Measurements from ENCODE around the gene SCAPER. TPM values are rescaled to one million over a fixed set of nuclear protein-coding genes. Genes with fewer than 3 reads are reported as not detected.

SCAPER gene
- total and polyA plus RNA-seq, 8 donors = 4.9 to 136 (median 18.2) TPM

DNA sequence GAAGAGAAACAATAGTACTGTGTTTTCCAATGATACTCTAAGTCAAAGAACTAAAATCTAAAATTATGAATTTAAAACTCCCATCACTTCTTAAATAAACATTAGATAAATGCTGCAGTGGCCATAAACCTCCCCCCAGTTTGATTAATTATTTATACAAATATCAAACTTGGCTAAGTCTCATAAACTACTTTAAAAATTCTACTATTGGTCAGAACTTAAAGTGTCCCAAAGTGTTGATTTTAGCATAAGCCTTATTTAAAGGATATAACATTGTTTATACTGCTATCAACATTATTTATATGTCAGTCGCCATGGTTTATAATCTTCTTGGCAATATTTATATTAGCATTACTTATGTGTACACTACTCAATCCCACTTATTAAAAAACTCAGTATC is 132.4 kb downstream of the SCAPER start:
- WGBS, 5 donors = 15 to 38% (median 31%) methylated on average over 1 of the region's 1 CpG
- H3K4me1 ChIP-seq = peaks cover 0 to 4% (median 0%) of the 10 kb centered on the region in 4 donors
- peaks cover 0 to 18% (median 6%) of the 10 kb centered on the region in 4 donors for H3K36me3 ChIP-seq
- peak in 1 of 2 donors; percentile 17 for DNase-seq
- intact Hi-C loops (cut with DNase I; ENCODE audit: low total_unique reads) = no loop called here
- peaks cover 0 to 16% (median 7%) of the 10 kb centered on the region in 4 donors for H3K9me3 ChIP-seq
- H3K27me3 ChIP-seq = no peaks in the 10 kb centered on the region
- no peak overlapping the region for H3K27ac ChIP-seq
- TF ChIP-seq POLR2A (IDR thresholded peaks at IDR 0.05) (no peak), EP300 (IDR thresholded peaks at IDR 0.05) (no peak)
- H3K4me3 ChIP-seq = no peak overlapping the region

DNA sequence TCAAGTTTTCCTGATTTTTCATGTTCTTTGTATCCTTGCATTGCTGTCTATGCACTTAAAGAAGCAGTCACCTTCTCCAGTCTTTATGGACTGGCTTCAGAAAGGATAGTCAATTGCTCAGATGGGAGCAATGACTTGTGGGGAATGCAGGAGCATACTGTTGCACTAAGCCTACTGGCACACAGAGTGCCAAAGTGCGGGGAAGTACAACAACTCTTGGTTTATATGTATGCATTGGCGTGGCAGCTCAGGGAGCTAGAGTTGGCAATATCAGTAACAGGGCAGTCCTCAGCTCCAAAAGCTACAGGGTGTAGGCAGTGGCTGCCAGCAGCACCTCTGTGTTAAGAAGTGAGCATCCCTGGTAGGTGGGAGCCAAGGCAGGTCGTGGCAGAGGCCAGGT is 141.1 kb downstream of the SCAPER start:
- no peak for TF ChIP-seq POLR2A (IDR thresholded peaks at IDR 0.05)
- no peak for TF ChIP-seq POLR2AphosphoS5 (IDR thresholded peaks at IDR 0.05)
- Histone ChIP-seq H3K9me3 (peaks cover 0 to 6% (median 0%) of the 10 kb centered on the region in 4 donors), H3K27me3 (no peaks in the 10 kb centered on the region), H3K27ac (no peak overlapping the region), H3K4me3 (no peak overlapping the region), H3K4me1 (no peaks in the 10 kb centered on the region), H3K36me3 (peaks cover 12 to 51% (median 43%) of the 10 kb centered on the region in 4 donors)
- 75 to 91% (median 80%) methylated on average over 3 of the region's 3 CpGs for WGBS, 5 donors
- no peak for DNase-seq
- intact Hi-C loops (cut with DNase I; ENCODE audit: low total_unique reads) = no loop called here

DNA sequence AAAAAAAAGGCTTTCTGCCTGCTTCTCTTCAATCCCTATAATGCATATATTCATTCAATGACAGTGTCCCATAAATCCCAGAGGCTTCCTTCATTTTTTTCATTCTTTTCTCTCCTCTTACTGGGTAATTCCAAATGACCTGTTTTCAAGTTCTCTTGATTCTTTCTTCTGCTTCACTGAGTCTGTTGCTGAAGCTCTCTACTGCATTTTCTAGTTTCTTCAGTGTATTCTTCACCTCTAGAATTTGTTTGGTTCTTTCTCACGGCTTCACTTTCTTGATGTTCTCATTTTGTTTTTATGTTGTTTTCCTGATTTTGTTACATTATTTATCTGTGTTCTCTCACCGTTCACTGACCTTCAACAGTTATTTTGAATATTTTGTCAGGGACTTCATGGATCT is 141.6 kb downstream of the SCAPER start:
- H3K27me3 ChIP-seq = no peaks in the 10 kb centered on the region
- peaks cover 0 to 6% (median 0%) of the 10 kb centered on the region in 4 donors for H3K9me3 ChIP-seq
- no peaks in the 10 kb centered on the region for H3K4me1 ChIP-seq
- no peak overlapping the region for H3K4me3 ChIP-seq
- DNase-seq = no peak
- 98 to 99% (median 98%) methylated on average over 2 of the region's 2 CpGs for WGBS, 5 donors
- intact Hi-C loops (cut with DNase I; ENCODE audit: low total_unique reads) = no loop called here
- H3K36me3 ChIP-seq = peaks cover 12 to 52% (median 43%) of the 10 kb centered on the region in 4 donors
- TF ChIP-seq POLR2A (IDR thresholded peaks at IDR 0.05) (no peak), EP300 (IDR thresholded peaks at IDR 0.05) (no peak), POLR2AphosphoS5 (IDR thresholded peaks at IDR 0.05) (no peak)
- TF ChIP-seq, protein P1, sequence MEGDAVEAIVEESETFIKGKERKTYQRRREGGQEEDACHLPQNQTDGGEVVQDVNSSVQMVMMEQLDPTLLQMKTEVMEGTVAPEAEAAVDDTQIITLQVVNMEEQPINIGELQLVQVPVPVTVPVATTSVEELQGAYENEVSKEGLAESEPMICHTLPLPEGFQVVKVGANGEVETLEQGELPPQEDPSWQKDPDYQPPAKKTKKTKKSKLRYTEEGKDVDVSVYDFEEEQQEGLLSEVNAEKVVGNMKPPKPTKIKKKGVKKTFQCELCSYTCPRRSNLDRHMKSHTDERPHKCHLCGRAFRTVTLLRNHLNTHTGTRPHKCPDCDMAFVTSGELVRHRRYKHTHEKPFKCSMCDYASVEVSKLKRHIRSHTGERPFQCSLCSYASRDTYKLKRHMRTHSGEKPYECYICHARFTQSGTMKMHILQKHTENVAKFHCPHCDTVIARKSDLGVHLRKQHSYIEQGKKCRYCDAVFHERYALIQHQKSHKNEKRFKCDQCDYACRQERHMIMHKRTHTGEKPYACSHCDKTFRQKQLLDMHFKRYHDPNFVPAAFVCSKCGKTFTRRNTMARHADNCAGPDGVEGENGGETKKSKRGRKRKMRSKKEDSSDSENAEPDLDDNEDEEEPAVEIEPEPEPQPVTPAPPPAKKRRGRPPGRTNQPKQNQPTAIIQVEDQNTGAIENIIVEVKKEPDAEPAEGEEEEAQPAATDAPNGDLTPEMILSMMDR (IDR thresholded peaks at IDR 0.05) = no peak
- no peak overlapping the region for H3K27ac ChIP-seq

DNA sequence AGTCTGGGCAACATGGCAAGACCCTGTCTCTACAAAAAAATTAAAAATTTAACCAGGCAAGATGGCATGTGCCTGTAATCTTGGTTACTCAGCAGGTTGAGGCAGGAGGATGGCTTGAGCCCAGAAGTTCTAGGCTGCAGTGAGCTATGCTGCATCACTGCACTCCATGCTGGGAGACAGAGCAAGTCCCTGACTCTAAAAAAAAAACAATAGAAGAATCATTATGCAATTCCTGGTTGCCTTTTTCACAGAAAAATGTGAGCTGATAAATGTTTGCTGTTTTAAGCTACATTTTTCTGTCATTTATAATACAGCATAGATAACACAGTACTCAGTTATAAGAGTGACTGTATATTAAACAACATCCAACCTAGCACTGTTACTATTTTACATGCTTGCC is 148.8 kb downstream of the SCAPER start:
- H3K27me3 ChIP-seq = no peaks in the 10 kb centered on the region
- intact Hi-C loops (cut with DNase I; ENCODE audit: low total_unique reads) = no loop called here
- H3K9me3 ChIP-seq = no peaks in the 10 kb centered on the region
- H3K4me1 ChIP-seq = no peaks in the 10 kb centered on the region
- no peak for TF ChIP-seq POLR2AphosphoS5 (IDR thresholded peaks at IDR 0.05)
- TF ChIP-seq, protein P1 (IDR thresholded peaks at IDR 0.05) = no peak
- TF ChIP-seq POLR2A (IDR thresholded peaks at IDR 0.05) = no peak
- no peak for TF ChIP-seq EP300 (IDR thresholded peaks at IDR 0.05)
- H3K4me3 ChIP-seq = no peak overlapping the region
- no peak overlapping the region for H3K27ac ChIP-seq
- peaks cover 0 to 51% (median 17%) of the 10 kb centered on the region in 4 donors for H3K36me3 ChIP-seq
- DNase-seq = no peak

DNA sequence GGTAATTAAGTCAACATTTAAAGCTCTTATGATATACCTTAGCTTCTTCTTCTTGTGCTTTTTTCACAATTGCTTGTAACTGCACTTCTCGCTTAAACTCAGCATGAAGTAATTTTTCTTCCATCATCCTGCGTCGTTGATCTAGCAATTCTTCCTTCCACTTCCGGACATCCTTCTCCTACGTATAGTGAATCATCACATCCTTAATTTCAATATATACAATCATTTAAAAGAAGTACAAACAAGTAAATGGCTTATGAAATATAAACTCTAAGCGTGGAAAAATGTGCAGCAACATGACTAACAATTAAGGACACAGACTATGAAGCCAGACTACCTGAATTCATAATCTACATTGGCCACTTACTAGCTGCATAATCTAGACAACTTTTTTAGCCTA is 151.4 kb downstream of the SCAPER start:
- Histone ChIP-seq H3K4me3 (no peak overlapping the region), H3K27me3 (no peaks in the 10 kb centered on the region), H3K27ac (no peak overlapping the region), H3K9me3 (no peaks in the 10 kb centered on the region), H3K36me3 (peaks cover 0 to 32% (median 9%) of the 10 kb centered on the region in 4 donors), H3K4me1 (no peaks in the 10 kb centered on the region)
- intact Hi-C loops (cut with DNase I; ENCODE audit: low total_unique reads) = no loop called here
- TF ChIP-seq POLR2AphosphoS5 (IDR thresholded peaks at IDR 0.05) (no peak), POLR2A (IDR thresholded peaks at IDR 0.05) (no peak), EP300 (IDR thresholded peaks at IDR 0.05) (no peak)
- TF ChIP-seq, protein P1 (IDR thresholded peaks at IDR 0.05) = no peak
- no peak for DNase-seq
- 81 to 95% (median 90%) methylated on average over 6 of the region's 6 CpGs for WGBS, 5 donors
